Coronary artery (tissue), 2 donors: ENCODE data around the gene PRR23E.

Experiments
- DNase-seq: peaks from one replicate; pipeline ENCODE4 v3.0.0-alpha.2; 2017; ENCODE audit warnings: low spot score
- H3K27ac ChIP-seq, 2 donors: fragments of 200-600 bp; sonication (generic); one replicate each; pipeline ENCODE4 v1.5.1; 2016 to 2019
- H3K4me3 ChIP-seq: fragments of 200-600 bp; sonication (generic); 2 replicates; pipeline ENCODE4 v1.5.1; 2016; ENCODE audit warnings: mild to moderate bottlenecking, moderate library complexity
- TF ChIP-seq, protein P1 (sequence below): fragments of 200-600 bp; sonication (generic); IDR thresholded peaks from one replicate; pipeline ENCODE4 v1.5.1; 2019; ENCODE audit warnings: antibody characterized with exemption

The PRR23E gene

DNA sequence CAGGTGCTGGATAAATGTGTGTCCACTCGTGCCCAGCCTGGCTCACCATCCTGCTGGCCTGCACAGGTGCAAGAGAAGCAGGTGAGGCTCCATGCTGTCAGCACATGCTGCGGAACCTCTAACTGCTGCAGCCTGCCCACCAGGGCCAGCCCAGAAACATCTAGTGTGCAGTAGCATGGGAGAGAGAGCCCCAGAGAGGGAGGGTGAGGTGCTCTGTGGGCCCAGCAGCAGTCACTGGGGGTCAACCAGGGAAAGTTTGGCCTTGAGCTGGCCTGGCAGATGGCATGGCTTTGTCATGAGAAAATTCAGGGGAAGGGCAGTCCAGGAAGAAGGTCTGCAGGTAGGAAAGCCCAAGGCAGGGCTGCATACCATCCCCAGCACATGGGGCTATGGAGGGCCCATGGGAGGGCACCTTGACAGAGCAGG lies 18.2 kb upstream of the PRR23E start:
- peak; percentile 65 for DNase-seq

DNA sequence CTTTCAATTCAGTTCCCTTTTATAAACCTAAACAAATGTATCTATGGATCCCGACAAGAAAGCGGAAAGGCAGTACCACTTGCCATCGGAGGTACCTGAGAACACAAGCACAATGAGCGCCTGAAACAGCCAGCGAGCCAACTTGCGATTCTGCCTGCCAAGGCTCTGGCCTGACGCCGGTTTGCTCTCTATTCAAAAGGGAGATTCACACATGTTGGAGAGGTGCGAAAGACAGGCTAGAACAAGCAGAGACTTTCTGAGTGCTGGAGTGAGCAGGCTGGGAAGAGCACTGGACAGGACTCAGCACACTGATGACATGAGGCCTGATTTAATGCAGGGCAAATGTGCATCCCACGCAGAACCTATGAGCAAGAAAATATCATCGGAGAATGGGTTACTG lies 17.7 kb upstream of the PRR23E start:
- DNase-seq: peak; percentile 40
- H3K27ac ChIP-seq: no peak overlapping the region
- TF ChIP-seq, protein P1, sequence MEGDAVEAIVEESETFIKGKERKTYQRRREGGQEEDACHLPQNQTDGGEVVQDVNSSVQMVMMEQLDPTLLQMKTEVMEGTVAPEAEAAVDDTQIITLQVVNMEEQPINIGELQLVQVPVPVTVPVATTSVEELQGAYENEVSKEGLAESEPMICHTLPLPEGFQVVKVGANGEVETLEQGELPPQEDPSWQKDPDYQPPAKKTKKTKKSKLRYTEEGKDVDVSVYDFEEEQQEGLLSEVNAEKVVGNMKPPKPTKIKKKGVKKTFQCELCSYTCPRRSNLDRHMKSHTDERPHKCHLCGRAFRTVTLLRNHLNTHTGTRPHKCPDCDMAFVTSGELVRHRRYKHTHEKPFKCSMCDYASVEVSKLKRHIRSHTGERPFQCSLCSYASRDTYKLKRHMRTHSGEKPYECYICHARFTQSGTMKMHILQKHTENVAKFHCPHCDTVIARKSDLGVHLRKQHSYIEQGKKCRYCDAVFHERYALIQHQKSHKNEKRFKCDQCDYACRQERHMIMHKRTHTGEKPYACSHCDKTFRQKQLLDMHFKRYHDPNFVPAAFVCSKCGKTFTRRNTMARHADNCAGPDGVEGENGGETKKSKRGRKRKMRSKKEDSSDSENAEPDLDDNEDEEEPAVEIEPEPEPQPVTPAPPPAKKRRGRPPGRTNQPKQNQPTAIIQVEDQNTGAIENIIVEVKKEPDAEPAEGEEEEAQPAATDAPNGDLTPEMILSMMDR: no peak
- H3K4me3 ChIP-seq: no peak overlapping the region

More for the DNA sequence above, 18.2 kb upstream of the PRR23E start:
- no peak overlapping the region for H3K27ac ChIP-seq
- TF ChIP-seq, protein P1: no peak
- no peak overlapping the region for H3K4me3 ChIP-seq

DNA sequence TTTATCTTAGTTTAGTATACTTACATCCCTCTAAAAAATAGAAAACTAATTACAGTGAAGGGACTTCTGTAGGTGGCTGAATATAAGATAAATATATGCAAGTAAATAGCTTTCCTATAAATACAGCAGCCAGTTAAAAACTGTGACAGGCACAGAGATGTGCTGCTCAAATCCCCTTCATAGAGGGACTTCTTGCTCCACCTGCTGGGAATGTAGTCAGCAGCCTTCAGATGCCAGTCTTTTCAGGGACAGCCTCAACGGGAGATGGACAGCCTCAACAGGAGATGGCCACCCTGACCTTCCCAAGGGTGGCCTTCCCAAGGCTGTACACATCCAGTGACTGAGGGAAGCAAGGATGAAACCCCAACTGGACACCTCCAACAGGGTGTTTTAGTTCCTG lies 15.7 kb upstream of the PRR23E start:
- peak; percentile 35 for DNase-seq
- TF ChIP-seq, protein P1: no peak
- Histone ChIP-seq H3K4me3 (no peak overlapping the region), H3K27ac (no peak overlapping the region)

DNA sequence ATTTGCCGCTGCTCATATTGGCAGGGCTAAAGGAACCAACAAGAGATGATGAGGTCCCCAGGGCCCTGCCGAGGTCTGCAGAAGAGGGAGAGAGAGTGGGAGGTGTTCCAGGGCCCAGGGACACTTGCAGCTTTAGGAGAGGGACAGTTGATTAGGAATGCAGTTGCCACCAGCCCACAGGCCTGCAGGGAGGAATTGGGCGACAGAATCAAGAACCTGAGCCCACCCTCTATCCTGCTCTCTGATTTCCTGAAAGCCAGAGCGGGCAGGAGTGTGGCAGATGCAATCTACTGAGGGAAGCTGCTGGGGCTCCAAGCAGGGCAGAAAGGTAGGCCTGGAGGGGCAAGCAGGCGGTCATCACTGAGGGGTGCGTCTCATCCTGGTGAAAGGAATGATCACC lies 12.1 kb upstream of the PRR23E start:
- H3K4me3 ChIP-seq: no peak overlapping the region
- TF ChIP-seq, protein P1: no peak
- no peak overlapping the region for H3K27ac ChIP-seq
- peak; percentile 38 for DNase-seq

DNA sequence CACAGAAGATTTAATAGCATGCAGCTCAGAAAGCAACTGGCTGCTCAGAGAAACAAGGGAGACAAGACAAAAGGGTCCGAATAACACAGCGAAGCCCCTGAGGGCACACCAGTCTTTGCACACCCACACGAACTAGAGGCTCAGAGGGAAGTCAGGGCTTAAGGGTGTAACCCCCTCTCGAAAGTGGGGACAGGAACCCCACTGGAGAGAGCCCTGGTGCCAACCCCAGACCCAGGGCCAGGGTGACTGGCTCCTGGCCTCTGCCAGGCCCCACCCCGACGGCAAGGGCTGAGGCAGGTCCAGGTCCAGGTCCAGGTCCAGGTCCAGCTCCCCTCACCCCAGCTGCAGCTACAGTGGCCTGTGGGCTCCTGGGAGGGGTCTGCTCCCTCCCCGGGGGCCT lies 10.5 kb upstream of the PRR23E start:
- TF ChIP-seq, protein P1: no peak
- no peak overlapping the region for H3K4me3 ChIP-seq
- peak; percentile 50 for DNase-seq
- no peak overlapping the region for H3K27ac ChIP-seq

DNA sequence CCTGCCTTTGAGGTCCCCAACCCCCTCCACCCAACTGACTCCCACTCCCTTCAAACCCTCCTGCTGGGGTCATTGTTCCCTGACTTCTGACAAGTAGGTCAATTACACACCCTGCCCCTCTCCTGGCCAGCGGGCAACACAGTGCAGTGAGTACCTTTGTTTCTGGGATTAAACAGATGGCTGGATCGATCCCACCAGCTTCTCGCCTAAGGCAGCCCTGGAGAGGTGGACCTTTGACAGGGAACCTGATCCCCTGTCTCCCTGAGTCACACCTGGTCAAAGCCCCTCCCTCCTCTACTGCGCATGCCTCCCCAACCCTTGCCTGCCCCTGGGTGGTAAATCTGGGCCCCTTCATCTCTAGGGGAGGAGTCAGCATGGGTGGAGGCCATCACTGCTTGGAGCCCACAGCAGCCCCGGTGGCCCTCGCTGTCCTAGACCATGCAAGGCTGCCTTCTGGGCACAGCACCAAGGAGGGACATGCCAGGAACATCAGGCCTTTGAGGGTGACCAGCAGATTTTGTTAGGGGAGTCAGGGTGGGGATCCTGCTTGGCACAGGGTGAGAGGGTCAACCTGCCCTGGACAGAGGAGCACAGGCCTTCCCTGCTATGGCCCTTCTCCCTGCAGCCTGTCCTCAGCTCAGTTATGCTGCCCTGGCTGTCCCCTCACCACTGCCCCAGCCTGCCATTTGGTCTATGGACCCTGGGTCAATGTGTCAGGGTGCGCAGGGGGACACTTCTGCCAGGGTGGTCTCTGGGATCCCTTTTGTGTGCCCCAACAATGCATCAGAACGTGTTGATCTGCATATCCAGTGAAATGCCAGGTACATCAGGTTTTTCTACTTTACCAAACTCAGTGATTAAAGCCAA lies 9.8 kb upstream of the PRR23E start:
- H3K27ac ChIP-seq: no peak overlapping the region
- no peak overlapping the region for H3K4me3 ChIP-seq
- DNase-seq: peak; percentile 64
- TF ChIP-seq, protein P1: no peak
